ENCODE results near the gene SLC10A1. TPM values are rescaled to one million over a fixed set of nuclear protein-coding genes. Genes with fewer than 3 reads are reported as not detected.

SLC10A1 gene
- total RNA-seq, 1 donor from 2014 or later: not detected

Other genes starting within 250 kb of the SLC10A1 start
- gene CCDC177, start 222.4 kb downstream of the SLC10A1 start, total RNA-seq: not detected in 2 replicates
- 15.5 and 19.6 TPM in 2 replicates for gene SUSD6, start 185.6 kb downstream of the SLC10A1 start, total RNA-seq
- 155 and 195 TPM in 2 replicates for gene SRSF5, start 30.1 kb downstream of the SLC10A1 start, total RNA-seq
- 1.0 and 3.1 TPM in 2 replicates for gene SMOC1, start 82.2 kb upstream of the SLC10A1 start, total RNA-seq

Data from dermis blood vessel endothelial cell (primary cell).